Right hindlimb (tissue), 1 donor: ENCODE results near the gene NRGN.

Source experiments
- DNase-seq: peaks from one replicate; pipeline ENCODE4 v3.0.0-alpha.2; 2018

Gene NRGN

GRCh38 chr11:124796312-124796711, 56.6 kb downstream of the NRGN start:
- no peak for DNase-seq
